Endothelial cell of umbilical vein (primary cell): Measurements from ENCODE around the gene ADTRP. TPM values are rescaled to one million over a fixed set of nuclear protein-coding genes. Genes with fewer than 3 reads are reported as not detected.

Source experiments
- BruUV-seq: library from RNA; stranded (reverse); fragments of 400-500 nt; replicated peaks from 2 replicates; lab custom pipeline; 2021; lab: Mats Ljungman, UMichigan
- CTCF ChIA-PET: fragments of 300-600, 350-600 bp; sonication (Branson Sonifier 250); formaldehyde crosslinking; loops from one replicate; lab custom pipeline; 2021; ENCODE audit warnings: antibody characterized with exemption, inconsistent platforms; lab: Charles Lee
- POLR2A ChIA-PET: fragments of 300-600, 350-600 bp; sonication (Branson Sonifier 250); formaldehyde crosslinking; loops from one replicate; lab custom pipeline; 2021; ENCODE audit warnings: antibody characterized with exemption, inconsistent platforms; lab: Charles Lee
- DNase-seq: peaks from one replicate; pipeline ENCODE4 v3.0.0-alpha.2; 2011; ENCODE audit warnings: low read depth, low spot score
- FAIRE-seq: peaks from 2 replicates; lab custom pipeline; 2011; peaks lifted over from hg19 to GRCh38; lab: Jason Lieb, UNC
- H2AFZ ChIP-seq: 2 replicates; pipeline ENCODE4 v1.6.0; 2012; ENCODE audit warnings: low read depth, low read length, control low read depth, inconsistent platforms
- H3K27ac ChIP-seq: 2 replicates; pipeline ENCODE4 v1.5.1; 2011; ENCODE audit warnings: low read depth, mild to moderate bottlenecking, control low read depth, low read length, moderate library complexity; ENCODE audit not compliant: insufficient read depth
- H3K27me3 ChIP-seq, 2 experiments: 2 replicates each; pipeline versions ENCODE4 v1.6.0 to v1.6.1; 2011; ENCODE audit warnings: low read length in 2 of 2, mixed read lengths in 1 of 2; ENCODE audit not compliant: control insufficient read depth in 2 of 2, insufficient read depth in 2 of 2
- H3K36me3 ChIP-seq, 2 experiments: 2 replicates in 1 of 2; 3 replicates in 1 of 2; pipeline ENCODE4 v1.5.1; 2011; ENCODE audit warnings: low read length in 2 of 2, mild to moderate bottlenecking in 1 of 2, moderate library complexity in 1 of 2; ENCODE audit not compliant: control insufficient read depth in 2 of 2, insufficient read depth in 2 of 2; ENCODE audit errors: extremely low read depth in 1 of 2
- H3K4me1 ChIP-seq: 3 replicates; pipeline ENCODE4 v1.5.1; 2011; ENCODE audit warnings: mild to moderate bottlenecking, low read length; ENCODE audit not compliant: control insufficient read depth, insufficient read depth; ENCODE audit errors: extremely low read depth
- H3K4me2 ChIP-seq: 2 replicates; pipeline ENCODE4 v1.6.1; 2011; ENCODE audit warnings: low read length, control low read depth, mixed read lengths; ENCODE audit not compliant: insufficient read depth
- H3K4me3 ChIP-seq, 3 experiments: fragments of 200-600 bp in 1 of 3; sonication (generic), shearing (Covaris generic) in 1 of 3; replicated peaks in 1 of 3; 2 replicates each; pipeline ENCODE4 v1.5.1; 2011 to 2016; ENCODE audit warnings: control low read depth in 3 of 3, low read length in 3 of 3, mild to moderate bottlenecking in 2 of 3, inconsistent platforms in 1 of 3, low read depth in 1 of 3, moderate library complexity in 1 of 3; ENCODE audit not compliant: insufficient read depth in 1 of 3
- H3K79me2 ChIP-seq: 2 replicates; pipeline ENCODE4 v1.6.0; 2012; ENCODE audit warnings: low read length, inconsistent platforms; ENCODE audit not compliant: control insufficient read depth, insufficient read depth
- H3K9ac ChIP-seq: replicated peaks from 2 replicates; pipeline ENCODE3; 2011; ENCODE audit warnings: low read length, control low read depth; ENCODE audit not compliant: insufficient read depth; ENCODE audit errors: extremely low read depth
- H3K9me1 ChIP-seq: replicated peaks from 3 replicates; pipeline ENCODE4 v1.6.0; 2011; ENCODE audit warnings: mild to moderate bottlenecking, low read length; ENCODE audit not compliant: control insufficient read depth, insufficient read depth; ENCODE audit errors: extremely low read depth
- H3K9me3 ChIP-seq: replicated peaks from 2 replicates; pipeline ENCODE4 v1.5.1; 2012; ENCODE audit warnings: low read length, inconsistent platforms; ENCODE audit not compliant: control insufficient read depth, insufficient read depth
- H4K20me1 ChIP-seq: replicated peaks from 2 replicates; pipeline ENCODE3; 2011; ENCODE audit warnings: mild to moderate bottlenecking, low read length; ENCODE audit not compliant: control insufficient read depth, insufficient read depth; ENCODE audit errors: extremely low read depth
- EZH2 ChIP-seq: IDR thresholded peaks from 2 replicates; pipeline ENCODE4 v1.6.1; 2012; ENCODE audit warnings: borderline replicate concordance, low read depth, mild to moderate bottlenecking, moderate library complexity, low read length, inconsistent platforms; ENCODE audit not compliant: severe bottlenecking
- FOS ChIP-seq: IDR thresholded peaks from 2 replicates; pipeline ENCODE4 v1.6.1; 2011; ENCODE audit warnings: mild to moderate bottlenecking, low read length, moderate library complexity, borderline replicate concordance; ENCODE audit not compliant: insufficient read depth
- GATA2 ChIP-seq: IDR thresholded peaks from 2 replicates; pipeline ENCODE4 v1.7.0; 2011; ENCODE audit warnings: low read depth, mild to moderate bottlenecking, moderate library complexity, mixed read lengths, low read length; ENCODE audit not compliant: insufficient read length, insufficient read depth
- JUN ChIP-seq: IDR thresholded peaks from 2 replicates; pipeline ENCODE4 v1.6.1; 2011; ENCODE audit warnings: borderline replicate concordance, low read depth; ENCODE audit not compliant: insufficient read length, insufficient read depth
- MYC ChIP-seq: IDR thresholded peaks from one replicate; pipeline ENCODE4 v1.6.1; 2011; ENCODE audit warnings: mild to moderate bottlenecking, low read depth, low read length
- POLR2A ChIP-seq: IDR thresholded peaks from 2 replicates; pipeline ENCODE4 v1.6.1; 2012; ENCODE audit warnings: low read depth, mild to moderate bottlenecking, control low read depth, low read length
- POLR2AphosphoS5 ChIP-seq: IDR thresholded peaks from 2 replicates; pipeline ENCODE4 v1.6.1; 2012; ENCODE audit warnings: low read depth, mild to moderate bottlenecking, control low read depth, low read length, moderate library complexity; ENCODE audit not compliant: insufficient read depth
- dilution Hi-C: fragments of 300-500 bp; cut with MboI; formaldehyde crosslinking; loops from one replicate; pipeline ENCODE4 v1.15.0; 2019; ENCODE audit warnings: low sequenced_read_pairs; ENCODE audit not compliant: extremely low pct_ligation_motif_present
- intact Hi-C: fragments of 100-400 bp; cut with micrococcal nuclease; formaldehyde crosslinking; loops from one replicate; pipeline ENCODE4 v1.10.0; 2022
- polyA plus RNA-seq, 4 experiments: library from polyadenylated mRNA; depleted of rRNA in 3 of 4; stranded (reverse) in 3 of 4; unstranded in 1 of 4; fragments of >200 nt; gene quantifications; 2 replicates each; pipeline versions ENCODE4 v1.2.1 to v1.2.3, GENCODE V29; 2011 to 2012; ENCODE audit warnings: missing spikeins in 1 of 4
- total RNA-seq: library from RNA; stranded (reverse); gene quantifications from 2 replicates; pipeline ENCODE4 v1.2.3, GENCODE V29; 2021
- TF ChIP-seq, protein P1 (sequence below), 2 donors: IDR thresholded peaks; 1 replicate in 1 of 2; 2 replicates in 1 of 2; pipeline ENCODE4 v1.5.1; 2011; ENCODE audit warnings: low read length in 2 of 2, mild to moderate bottlenecking in 2 of 2, moderate library complexity in 2 of 2, control low read depth in 1 of 2, inconsistent platforms in 1 of 2, low read depth in 1 of 2; ENCODE audit not compliant: insufficient read depth in 1 of 2; ENCODE audit errors: extremely low read depth in 1 of 2
- TF ChIP-seq, protein P2 (sequence below): IDR thresholded peaks from 2 replicates; pipeline ENCODE4 v1.6.1; 2011; ENCODE audit not compliant: insufficient read depth, insufficient read length

Gene ADTRP
- total and polyA plus RNA-seq, 2 donors (not counting 3 experiments of a cell fraction or from before 2014, with no cell fraction given): 3.3 to 4.4 TPM

DNA sequence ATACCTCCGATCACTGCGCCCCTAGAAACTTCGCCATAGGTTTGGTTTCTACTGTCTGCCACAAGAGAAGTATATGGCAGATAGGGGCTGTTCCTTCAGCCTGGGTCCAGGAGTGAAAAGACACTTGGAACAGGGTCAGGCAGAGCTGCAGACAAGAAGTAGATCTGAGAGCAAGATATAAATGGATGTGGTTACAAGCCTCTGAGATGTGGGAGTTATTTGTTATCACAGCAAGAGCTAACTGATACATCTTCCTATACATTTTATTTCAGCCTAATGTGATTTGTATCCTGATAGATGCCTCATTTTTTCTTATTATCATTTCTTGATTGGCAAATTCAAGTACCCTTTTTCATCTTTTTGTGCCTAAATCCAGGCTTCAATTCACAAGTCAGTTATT, 40.9 kb upstream of the ADTRP start:
- Histone ChIP-seq H3K27ac (no peak overlapping the region), H3K4me2 (no peak overlapping the region), H3K9ac (no peak overlapping the region), H2AFZ (no peak overlapping the region), H3K36me3 (no peaks in the 10 kb centered on the region), H3K9me1 (no peaks in the 10 kb centered on the region), H4K20me1 (no peaks in the 10 kb centered on the region), H3K9me3 (no peaks in the 10 kb centered on the region), H3K27me3 (peaks cover 0 to 3% of the 10 kb centered on the region in 2 experiments), H3K4me3 (no peak overlapping the region), H3K4me1 (no peaks in the 10 kb centered on the region), H3K79me2 (no peaks in the 10 kb centered on the region)
- ChIA-PET POLR2A (no interaction called here), CTCF (no interaction called here)
- no peak for TF ChIP-seq EZH2
- TF ChIP-seq, protein P1, sequence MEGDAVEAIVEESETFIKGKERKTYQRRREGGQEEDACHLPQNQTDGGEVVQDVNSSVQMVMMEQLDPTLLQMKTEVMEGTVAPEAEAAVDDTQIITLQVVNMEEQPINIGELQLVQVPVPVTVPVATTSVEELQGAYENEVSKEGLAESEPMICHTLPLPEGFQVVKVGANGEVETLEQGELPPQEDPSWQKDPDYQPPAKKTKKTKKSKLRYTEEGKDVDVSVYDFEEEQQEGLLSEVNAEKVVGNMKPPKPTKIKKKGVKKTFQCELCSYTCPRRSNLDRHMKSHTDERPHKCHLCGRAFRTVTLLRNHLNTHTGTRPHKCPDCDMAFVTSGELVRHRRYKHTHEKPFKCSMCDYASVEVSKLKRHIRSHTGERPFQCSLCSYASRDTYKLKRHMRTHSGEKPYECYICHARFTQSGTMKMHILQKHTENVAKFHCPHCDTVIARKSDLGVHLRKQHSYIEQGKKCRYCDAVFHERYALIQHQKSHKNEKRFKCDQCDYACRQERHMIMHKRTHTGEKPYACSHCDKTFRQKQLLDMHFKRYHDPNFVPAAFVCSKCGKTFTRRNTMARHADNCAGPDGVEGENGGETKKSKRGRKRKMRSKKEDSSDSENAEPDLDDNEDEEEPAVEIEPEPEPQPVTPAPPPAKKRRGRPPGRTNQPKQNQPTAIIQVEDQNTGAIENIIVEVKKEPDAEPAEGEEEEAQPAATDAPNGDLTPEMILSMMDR (IDR thresholded peaks at IDR 0.05; ENCODE audit: extremely low read depth in 1 of 2, insufficient read depth in 1 of 2, low read depth in 1 of 2, low read length in 2 of 2): no peak
- TF ChIP-seq MYC: no peak
- TF ChIP-seq, protein P2, sequence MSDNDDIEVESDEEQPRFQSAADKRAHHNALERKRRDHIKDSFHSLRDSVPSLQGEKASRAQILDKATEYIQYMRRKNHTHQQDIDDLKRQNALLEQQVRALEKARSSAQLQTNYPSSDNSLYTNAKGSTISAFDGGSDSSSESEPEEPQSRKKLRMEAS: no peak
- no peak for TF ChIP-seq JUN
- no peak for TF ChIP-seq FOS
- no peak for TF ChIP-seq POLR2AphosphoS5
- no peak for TF ChIP-seq GATA2
- TF ChIP-seq POLR2A: no peak
- dilution Hi-C loops (no loop called here), intact Hi-C loops (no loop called here)
- BruUV-seq: no TSS peak
- DNase-seq (no peak), FAIRE-seq (no peak)
